Stimulated activated CD8-positive, alpha-beta memory T cell treated with anti-CD3 and anti-CD28 coated beads, Interleukin-7, amount 100 ng/mL, for 1 hour (primary cell): ENCODE results near the gene SMIM35.
"Not testable (repeated sequence)": the region's sequence is repeated elsewhere in the genome, so short reads cannot be mapped to it uniquely, and the experiment has no call there.

Experiments
- DNase-seq, 2 donors: peaks; one replicate each; pipeline ENCODE4 v3.0.0-alpha.2; 2020; ENCODE audit warnings: low read depth in 2 of 2

SMIM35 gene

DNA sequence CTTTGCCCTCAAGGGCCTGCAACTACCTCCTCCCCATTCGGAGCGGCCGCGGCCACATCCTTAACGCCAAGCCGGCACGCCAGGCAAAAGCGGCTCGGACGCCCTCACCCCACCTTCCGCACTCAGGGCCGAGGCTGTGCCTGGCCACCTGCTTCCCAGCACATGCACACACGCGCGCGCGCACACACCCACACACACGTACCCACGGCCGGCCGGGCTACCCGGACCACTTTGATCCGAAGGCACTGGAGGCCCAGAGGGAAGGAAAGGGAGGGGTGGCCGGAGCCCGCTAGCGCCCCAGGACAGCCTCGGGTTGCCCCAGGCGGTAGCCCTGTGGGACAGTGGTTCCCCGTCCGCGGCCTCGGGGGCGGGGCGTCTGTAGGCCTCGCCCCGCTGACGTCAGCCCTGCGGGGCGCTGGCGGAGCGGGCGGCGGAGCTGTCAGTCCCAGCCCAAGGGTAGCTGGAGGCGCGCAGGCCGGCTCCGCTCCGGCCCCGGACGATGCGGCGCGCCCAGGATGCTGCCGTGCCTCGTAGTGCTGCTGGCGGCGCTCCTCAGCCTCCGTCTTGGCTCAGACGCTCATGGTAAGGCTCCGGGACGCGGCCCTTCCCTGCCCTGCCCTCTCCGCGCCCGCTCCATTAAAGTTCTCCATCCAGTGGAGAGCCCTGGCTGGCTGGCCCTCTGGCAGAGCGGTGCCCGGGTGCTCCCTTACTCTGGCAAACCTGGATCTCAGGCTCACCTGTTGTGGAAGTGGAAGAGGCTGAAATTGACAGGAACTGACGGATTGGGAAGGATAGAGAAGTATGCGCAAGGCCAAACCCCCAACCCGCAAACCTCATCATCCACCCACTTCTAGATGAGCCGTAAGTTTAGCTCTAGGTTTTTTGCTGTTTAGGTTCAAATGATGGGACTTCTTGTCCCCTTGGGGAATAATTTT is 100.5 kb downstream of the SMIM35 start, which contains the start of gene IL10RA:
Gene IL10RA, plus strand, starts transcription at position 442 of the 935 bp plus-strand sequence. Its CDS starts 74 bp downstream, at position 516.
- peak; percentile 69 to 73 for DNase-seq

DNA sequence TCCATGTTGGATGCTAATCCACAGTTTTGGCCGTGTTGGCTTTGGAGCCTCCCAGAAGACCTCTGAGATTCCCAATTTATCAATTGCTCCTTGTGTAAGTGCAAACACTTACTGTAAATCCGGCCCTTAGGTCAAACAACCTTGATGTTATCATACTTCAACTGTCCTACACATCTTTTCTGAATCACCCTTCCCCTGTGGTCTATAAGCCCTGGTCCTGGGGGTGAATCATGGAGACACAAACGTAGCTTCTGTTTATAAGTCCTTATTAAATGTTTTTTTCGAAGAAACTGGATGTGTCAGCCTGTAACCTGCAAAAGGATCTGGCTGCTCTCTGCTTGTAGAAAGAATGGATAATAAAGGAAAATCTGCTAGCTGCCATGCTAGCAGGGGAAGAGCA is 102.3 kb downstream of the SMIM35 start:
- no peak for DNase-seq

DNA sequence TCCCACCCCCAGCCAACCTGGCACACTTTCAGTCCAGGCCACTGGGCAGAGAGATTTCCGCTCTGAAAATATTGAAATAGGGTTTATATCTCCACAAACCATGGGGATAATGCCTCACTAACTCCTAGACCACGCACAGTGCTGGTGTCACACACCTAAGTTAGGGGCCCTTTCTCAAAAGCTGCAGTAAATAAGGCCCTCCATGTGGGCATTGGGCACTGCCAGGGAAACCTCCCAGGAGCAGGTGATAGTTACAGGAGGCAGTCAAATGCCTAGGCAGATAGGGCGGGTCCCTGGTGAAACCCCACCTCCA is 103.6 kb downstream of the SMIM35 start:
- DNase-seq: no peak

DNA sequence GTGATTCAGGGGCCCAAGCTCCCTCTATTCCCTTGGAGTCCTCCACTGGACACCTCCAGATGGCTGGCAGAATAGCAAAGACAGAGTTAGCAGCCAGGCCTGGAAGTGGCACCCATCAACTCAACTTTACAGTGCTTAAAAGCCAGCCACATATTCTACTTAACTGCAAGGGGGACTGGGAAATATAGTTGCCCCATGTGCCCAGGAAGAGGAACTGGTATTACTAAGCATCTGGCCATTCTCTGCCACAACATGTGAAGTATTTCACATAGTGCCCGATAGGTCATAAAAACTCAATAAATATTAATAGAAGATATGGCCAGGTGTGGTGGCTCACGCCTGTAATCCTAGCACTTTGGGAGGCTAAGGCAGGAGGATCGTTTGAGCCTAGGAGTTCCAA is 106.0 kb downstream of the SMIM35 start:
- DNase-seq: no peak

DNA sequence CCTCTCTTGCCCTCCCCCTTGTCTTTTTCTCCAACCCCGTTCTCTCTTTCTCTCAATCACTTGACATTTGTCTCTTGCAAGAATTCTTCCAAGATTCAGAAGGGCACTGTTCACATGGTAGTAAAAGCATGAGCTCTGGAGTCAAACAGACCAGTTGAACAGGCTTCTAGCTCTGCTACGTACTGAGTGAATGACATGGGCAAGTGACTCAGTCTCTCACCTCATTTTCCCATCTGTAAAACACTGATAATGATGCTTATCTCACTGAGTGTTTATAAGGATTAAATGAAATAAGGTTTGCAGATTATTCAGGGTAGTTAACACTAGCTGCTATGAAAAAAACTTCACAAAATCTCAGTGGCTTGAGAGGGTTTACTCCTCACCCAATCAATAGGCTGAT is 106.5 kb downstream of the SMIM35 start:
- no peak for DNase-seq

DNA sequence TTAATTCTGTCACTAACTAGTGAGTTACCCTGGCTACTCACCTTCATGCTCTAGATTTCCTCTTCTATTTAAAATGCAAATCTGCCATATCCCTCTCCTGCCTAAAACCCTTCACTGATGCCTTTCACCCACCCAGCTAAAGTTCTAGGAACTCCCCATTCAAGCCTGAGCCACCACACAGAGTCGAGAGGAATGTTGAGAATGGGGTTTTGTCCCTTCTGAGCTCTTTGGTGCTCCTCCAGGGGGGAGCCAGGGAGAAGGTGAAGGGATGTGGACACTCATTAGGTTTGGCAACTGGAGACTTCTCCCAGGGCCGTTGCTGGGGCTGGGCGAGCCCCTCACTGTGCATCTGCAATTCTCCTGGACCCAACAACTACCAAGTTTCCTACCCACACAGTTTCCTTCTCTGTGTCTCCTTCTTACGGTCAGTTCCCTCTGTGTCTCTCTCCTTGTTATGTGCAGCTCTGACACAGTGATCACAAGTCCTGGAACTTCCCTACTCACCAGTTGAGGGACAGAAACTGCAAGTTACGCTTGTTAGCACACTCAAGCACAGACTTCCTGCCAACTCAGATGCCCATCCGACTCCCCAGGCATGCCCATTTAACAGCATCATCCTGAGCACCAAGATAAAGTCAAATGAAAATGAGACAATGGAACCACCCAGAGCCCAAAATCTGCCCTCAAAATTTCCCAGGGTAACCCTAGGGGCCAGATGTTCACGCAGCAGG is 107.1 kb downstream of the SMIM35 start:
- no peak for DNase-seq

DNA sequence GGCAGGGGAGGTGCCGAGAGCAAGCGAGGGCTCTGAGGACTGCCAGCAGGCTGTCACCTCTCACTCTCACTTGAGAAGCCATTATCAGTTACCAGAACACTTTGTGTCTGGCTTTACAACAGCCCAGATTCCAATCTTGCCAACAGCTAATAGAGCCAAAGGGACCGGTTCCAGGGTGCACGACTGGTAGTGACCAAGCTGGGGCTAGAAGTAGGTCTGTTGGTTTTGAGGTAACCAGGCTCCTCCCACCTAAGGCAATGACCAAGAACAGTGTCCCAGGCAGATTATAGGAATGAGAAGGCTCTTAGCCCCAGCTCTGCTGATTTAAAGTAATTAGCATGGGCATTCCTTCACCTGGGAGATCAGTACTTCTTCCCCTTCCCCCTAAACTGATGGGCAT is 107.8 kb downstream of the SMIM35 start:
- DNase-seq: no peak

DNA sequence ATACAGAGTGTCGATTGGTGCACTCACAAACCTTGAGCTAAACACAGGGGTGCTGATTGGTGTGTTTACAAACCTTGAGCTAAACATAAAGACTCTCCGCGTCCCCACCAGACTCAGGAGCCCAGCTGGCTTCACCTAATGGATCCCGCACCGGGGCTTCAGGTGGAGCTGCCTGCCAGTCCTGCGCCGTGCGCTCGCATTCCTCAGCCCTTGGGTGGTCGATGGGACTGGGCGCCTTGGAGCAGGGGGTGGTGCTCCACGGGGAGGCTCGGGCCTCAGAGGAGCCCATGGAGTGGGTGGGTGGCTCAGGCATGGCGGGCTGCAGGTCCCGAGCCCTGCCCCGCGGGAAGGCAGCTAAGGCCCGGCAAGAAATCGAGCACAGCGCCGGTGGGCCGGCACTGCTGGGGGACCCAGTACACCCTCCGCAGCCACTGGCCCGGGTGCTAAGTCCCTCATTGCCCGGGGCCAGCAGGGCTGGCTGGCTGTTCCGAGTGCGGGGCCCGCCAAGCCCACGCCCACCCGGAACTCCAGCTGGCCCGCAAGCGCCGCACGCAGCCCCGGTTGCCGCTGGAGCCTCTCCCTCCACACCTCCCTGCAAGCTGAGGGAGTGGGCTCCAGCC is 108.4 kb downstream of the SMIM35 start:
- DNase-seq: not testable (repeated sequence)

DNA sequence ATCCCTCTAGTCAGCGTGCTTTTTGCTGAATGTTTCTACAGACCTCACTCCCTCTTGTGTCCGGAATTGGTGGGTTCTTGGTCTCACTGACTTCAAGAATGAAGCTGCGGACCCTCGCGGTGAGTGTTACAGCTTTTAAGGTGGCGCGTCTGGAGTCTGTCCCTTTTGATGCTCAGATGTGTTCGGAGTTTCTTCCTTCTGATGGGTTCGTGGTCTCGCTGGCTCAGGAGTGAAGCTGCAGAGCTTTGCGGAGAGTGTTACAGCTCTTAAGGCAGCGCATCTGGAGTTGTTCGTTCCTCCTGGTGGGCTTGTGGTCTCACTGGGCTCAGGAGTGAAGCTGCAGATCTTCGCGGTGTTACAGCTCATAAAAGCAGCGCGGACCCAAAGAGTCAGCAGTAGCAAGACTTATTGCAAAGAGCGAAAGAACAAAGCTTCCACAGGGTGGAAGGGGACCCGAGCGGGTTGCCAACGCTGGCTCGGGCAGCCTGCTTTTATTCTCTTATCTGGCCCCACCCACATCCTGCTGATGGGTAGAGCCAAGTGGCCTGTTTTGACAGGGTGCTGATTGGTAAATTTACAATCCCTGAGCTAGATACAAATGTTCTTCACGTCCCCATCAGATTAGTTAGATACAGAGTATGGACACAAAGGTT is 109.0 kb downstream of the SMIM35 start:
- not testable (repeated sequence) for DNase-seq

DNA sequence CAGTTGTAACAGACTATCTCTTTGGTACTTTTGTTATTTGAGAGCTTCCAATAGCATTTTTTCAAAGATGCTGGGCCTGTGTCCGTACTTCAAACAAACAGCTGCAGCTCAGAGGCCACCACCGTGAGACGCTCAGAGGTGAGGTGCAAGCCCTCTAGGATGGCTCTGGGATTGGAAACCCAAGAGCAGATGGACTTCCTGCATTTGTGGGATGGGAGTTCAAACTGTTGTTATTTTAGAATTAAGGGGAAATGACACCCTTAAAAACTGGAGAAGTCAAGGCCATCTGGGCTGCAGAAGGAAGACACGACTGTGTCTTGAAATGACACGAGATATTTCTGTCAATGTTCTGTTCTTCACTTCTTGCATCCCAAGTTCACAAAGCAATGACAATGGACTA is 109.7 kb downstream of the SMIM35 start:
- DNase-seq: no peak

DNA sequence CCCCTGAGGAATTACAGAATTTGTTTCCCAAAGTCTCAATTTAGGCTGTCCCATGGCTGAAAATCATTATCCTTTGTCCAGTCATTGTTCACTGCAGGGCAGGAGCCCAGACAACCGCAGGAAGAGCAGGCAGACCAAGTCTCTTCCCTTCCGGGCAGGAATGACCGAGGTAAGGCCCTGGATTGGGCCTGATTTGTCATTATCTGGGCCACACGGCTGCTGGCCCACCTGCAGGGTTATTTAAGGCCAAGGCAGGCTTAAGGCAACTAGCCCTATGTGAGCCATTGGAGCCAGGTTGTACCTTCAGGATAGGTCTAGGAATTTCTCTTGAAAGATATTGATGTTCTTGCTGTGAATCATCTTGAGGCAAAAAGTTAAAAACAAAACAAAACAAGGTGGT is 110.3 kb downstream of the SMIM35 start:
- DNase-seq: no peak

DNA sequence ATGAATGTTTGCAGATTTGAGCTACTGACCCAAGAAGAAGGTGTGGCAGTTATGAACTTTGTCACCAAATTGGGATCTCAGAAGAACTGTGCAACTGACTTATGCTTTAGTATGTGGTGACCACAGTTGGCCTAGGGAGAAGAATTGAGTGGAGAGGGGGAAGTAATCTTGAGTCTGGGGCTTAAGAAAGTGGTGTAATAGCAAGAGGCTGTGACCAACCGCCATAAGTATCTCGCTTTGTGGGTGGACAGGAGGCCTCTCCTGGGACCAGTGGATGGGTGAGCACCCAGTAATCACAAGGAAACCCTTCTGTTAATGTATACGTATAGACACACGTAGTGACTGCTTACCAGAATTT is 113.3 kb downstream of the SMIM35 start:
- no peak for DNase-seq

DNA sequence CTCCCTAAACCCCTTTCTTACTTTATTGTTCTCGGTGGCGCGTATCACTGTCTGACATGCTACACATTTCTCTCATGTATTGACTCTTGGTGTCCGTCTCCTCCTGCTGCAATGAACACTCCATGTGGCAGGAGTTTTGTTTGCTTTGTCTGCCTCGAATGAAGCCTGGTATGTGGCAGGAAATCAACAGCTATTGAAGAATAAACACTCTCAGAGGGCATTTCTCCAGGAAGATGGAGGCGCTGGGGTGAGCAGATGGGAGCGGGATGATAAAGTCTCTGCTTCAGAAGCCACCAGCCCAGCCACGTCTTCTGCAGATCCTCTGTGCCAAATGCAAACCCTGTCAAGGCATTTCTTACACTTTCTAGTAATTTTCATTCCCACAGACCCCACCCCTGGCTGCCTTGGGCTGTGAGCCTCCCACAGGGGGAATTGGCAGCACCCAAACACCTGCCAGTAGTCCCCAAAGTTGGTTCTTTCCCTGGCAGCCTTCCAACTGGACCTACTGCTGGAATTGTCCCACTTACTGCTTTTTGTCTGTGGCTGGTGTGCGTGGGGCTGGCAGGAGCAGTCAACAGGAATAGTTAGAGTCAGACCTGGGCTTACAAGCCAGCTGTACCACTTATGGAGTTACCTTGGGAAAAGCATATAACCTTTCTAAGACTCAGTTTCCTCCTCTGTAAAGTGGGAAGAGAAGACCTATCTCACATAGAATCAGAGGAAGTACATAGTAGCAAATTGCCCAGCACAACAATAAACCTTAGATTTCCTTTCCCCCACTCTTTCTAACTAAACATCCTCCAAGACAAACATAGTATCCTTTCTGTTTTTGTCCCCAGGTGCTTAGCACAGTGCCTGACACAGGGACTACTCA is 113.9 kb downstream of the SMIM35 start:
- no peak for DNase-seq

DNA sequence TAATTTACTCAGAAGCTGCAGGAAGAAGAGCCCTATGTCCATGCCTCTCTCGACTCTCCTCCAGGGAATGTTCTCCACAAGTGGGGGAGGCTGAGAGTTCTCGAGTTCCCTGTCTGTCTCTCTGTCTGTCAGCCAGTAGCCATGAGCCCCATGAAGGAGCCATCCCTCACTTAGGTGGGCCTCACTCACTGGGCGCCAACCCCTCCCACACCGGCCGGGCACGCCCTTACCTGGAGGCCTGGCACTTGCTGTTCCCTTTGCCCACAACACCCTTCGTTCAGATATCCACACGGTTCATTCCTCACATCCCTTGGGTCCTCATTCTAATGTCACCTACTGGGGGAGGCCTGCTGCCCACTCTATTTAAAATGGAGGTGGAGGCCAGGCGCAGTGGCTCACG is 114.7 kb downstream of the SMIM35 start:
- no peak for DNase-seq

DNA sequence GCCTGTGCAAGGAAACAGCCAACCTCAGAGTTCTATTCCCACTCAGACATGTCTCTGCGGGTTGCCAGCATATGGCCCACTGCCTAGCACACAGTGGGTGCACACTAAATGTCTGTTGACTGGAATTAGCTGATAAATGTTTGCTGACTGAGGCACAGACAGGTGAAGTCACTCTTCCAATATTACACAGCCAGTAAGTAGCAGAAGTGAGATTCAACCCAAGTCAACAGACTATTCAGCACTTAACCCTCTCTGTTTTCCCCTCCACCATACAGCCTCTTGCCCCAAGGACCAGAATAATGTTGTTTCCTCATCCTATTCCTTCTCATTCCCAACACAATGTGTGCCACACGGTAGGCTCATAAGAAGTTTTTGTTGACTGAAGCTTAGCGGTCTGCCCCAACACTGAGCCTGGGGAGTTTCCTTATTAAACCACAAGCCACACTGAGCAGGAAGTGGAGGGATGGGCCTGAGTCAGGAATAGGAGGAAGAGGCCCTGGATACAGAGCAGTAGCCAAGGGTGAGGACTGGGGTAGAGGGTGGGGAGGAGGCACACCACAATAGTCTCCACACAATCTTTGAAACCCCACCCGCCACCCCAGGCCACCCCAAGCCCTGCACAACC is 116.3 kb downstream of the SMIM35 start:
- no peak for DNase-seq

DNA sequence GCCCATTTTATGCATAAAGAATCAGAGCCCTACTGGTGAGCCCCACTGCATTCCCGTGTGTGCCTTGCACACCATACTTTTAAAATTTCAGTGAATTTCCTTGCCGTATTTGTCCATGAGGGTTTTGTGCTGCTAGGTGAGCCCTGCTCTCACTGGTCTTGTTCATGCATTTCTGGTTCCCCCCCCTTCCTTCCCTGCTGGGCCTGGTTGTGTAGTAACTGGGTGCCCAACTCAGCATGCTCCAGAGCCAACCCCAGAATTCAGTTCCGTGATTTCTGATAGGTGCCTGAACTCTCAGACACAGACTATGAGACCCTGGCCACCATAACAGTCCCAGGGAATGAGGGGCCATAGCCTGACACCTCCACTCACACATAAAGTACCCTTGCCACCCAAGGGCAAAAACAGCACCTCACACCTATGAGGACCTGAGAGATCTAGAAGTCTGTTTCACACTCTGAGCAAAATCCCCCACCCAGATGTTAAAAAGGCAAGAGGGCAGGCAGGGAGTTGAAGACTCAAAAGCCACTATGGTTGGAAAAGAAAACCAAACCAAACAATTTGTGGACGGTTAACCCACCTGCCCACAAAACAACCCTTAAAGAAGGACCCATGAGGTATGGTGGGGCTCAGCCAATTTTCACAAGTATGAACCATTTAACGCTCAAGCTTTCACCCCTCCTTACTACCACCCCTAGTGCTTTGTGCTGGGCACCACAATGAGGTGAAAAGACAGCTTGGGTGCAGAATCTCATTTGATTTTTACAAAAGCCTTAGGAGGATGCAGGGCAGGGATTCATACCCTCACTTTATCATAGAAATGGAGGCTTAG is 117.4 kb downstream of the SMIM35 start:
- DNase-seq: no peak

DNA sequence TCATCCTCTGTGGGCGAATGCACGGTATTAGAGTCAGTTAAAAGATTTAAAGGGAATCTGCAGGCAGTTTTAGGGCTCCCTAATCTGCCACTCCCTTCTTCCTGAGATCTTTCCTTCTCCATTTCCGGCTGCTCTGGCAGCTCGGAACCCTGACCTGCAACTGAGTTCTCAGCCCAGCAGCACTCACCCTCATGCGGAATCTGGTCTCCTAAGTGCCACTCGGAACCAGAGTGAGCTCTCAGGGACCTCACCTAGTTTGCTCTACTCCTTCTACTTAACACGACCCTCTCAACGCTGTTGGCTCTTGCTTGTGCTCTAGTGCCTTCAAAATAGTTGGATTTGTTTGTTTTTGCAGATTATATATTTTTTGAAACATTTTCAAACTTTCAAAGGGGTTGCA is 119.9 kb downstream of the SMIM35 start:
- DNase-seq: no peak

DNA sequence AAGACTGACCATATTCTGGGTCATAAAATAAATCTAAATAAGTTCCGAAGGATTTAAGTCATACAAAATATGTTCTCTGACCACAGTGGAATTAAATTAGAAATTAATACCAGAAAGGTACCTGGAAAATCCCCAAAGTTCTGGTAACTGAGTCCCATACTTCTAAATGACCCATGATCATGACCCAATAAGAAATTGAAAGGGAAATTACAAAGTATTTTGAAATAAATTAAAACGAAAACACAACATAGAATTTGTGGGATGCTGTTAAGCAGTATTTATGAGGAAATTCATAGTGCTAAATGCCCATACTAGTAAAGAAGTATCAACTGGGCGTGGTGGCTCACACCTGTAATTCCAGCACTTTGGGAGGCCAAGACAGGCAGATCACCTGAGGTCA is 123.9 kb downstream of the SMIM35 start:
- DNase-seq: no peak

DNA sequence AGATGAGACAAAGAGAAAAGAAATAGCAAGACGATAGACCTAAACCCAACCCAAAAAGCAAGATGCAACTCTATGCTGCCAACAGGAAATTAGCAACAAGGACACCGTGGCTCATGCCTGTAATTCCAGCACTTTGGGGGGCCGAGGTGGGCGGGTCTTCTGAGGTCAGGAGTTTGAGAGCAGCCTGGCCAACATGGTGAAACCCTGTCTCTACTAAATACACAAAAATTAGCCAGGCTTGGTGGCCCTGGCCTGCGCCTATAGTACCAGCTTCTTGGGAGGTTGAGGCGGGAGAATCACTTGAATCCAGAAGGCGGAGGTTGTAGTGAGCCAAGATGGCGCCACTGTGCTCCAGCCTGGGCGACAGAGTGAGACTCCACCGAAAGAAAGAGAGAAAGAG is 124.9 kb downstream of the SMIM35 start:
- DNase-seq: no peak

DNA sequence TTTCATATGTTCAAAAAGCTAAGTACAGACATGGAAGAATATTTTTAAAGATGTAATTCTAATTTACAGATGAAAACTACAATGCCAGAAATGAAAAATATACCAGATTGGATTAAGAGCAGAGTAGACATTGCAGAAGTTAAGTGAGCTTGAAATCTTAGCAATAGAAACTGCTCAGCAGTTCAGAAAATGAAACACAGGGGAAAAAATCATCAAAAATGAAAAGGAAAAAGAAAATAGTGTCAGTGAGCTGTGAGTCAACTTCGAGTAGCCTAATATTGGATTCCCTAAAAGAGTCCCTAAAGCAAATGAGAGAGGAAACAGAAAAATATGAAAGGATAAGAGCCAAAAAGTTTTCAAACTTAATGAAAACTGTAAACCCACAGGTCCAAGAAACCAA is 126.4 kb downstream of the SMIM35 start:
- no peak for DNase-seq
